ENCODE measurements around the gene ZKSCAN1.
"Not testable (repeated sequence)": the region's sequence is repeated elsewhere in the genome, so short reads cannot be mapped to it uniquely, and the experiment has no call there.

Gene ZKSCAN1

DNA sequence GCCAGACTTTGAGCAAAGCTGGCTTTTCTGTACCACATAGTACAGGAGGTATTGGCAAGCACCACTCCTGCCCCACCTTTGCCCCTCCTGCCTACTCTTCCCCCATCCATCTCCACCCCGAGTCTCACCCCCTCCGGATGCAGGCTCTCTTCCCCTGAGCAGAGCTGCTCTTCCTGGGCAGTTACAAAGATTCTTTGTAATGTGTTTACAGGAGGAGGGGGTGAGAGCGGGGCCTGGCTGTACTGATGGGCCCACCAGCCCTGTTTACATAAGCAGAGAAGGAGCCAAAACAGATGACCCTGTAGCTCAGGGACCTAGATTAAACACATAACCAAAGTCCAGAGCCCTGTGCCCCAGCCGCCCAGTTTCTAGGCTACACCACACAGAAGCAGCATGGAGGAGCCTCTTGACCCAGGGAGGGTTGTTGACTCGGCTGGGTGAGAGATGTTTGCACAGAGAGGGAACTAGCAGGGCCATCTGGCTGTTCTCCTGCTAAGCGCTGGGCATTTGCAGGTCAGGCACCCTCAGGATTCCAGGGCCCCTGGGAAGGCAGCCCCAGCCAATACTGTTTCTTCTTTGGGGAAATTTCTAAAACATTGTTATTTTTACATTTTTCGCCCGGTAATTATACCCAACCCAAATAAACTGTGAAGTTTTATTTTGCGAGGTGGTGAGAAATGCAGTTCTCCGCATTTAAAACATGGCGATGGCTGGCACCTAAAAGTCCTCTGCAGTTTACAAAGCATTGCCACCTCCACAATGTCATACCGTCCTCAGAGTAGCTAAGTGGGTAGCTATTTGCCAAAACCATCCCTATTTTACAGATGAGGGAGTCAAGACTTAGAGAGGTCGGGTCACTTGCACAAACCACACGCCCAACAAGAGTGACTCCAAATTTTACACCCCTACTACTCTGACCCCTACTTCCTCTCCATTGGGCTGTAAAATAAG lies 11.4 kb upstream of the ZKSCAN1 start:
- DNase-seq (ENCODE audit: low read depth, low spot score): no peak

DNA sequence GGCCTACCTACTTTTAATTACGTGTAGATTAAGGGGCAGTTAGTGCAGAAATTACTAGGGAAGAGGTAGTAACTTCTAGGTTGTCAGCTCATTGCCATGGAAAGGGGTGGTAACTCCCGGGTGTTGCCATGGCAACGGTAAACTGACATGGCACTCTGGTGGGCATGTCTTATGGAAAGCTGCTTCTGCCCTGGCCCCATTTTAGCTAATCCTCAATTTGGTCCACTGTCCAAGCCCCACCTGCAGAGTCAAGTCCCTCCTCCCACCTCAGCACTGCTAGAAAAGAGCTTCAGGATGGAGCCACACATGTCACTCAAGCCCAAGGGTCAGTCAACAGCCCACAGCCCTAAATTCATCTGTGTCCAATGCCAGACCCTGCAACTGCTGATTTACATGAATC lies 7.5 kb upstream of the ZKSCAN1 start:
- DNase-seq (ENCODE audit: low read depth, low spot score): no peak

DNA sequence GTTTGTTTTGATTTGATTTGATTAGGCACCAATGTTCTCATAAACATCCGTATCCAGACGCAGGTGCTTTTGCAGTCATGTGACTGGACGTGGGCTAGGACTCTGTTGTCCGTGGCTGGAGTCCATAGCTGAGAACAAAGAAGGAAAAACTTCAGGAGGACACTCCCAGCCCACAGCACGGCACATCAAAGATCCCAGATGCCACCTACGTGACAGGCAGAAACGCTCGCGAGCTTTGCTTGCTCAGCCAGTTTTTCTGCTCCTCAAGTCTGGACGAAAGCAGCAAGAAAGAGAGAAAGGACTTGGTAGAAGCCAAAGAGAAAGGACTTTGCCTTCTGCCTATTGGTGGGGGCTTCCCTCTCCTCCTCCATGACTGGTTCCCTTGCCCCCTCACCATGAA lies 6.9 kb upstream of the ZKSCAN1 start:
- no peak for DNase-seq (ENCODE audit: low read depth, low spot score)

DNA sequence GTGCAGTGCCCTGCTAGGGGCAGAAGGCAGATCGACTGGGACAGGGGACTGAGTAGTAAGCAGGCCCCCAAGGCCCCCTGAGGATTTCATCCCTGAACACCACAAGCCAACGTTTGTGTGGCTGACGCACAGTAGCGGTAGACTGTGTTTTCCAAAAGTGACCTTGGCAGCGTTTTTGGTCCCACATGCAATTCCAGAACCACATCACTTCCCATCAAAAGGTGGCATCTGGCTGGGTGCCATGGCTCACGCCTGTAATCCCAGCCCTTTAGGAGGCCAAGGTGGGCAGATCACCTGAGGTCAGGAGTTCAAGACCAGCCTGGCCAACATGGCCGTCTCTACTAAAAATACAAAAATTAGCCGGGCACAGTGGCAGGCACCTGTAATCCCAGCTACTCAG lies 5.4 kb upstream of the ZKSCAN1 start:
- not testable (repeated sequence) for DNase-seq (ENCODE audit: low read depth, low spot score)

DNA sequence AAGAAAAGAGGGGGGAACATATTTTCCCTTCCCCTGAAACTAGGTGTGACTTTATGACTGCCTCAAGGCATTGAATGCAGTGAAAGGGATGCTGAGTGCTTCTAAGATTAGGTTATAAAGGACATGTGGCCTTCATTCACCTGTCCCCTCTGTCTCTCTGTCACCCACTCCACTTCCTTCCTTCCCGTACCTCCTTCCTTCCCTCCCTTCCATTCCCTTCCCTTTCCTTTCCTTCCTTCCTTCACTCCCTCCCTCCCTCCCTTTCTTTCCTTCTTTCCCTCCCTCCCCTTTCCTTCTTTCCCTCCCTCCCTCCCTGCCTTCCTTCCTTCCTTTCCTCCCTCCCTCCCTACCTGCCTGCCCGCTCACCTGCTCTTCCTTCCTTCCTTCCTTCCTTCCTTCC lies 4.5 kb upstream of the ZKSCAN1 start:
- no peak for DNase-seq (ENCODE audit: low read depth, low spot score)

DNA sequence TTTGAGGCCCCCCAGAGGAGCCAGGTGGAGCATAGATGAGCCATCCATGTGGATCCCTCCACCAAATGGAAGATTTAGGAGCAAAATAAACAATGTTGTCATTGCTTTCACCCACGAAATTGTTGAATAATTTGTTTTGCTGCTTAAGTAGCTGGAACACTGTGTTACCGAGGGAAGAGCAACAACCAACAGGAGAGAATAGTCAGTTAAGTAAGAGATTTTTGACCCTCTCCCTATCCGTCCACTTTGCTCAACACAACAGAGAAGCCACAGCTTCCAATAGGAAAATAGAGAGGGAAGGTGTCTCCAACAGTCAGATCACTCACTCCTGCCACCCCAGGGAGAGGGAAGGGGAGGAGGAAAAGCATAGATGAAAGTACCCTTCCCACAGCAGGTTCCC lies 3.9 kb upstream of the ZKSCAN1 start:
- no peak for DNase-seq (ENCODE audit: low read depth, low spot score)

DNA sequence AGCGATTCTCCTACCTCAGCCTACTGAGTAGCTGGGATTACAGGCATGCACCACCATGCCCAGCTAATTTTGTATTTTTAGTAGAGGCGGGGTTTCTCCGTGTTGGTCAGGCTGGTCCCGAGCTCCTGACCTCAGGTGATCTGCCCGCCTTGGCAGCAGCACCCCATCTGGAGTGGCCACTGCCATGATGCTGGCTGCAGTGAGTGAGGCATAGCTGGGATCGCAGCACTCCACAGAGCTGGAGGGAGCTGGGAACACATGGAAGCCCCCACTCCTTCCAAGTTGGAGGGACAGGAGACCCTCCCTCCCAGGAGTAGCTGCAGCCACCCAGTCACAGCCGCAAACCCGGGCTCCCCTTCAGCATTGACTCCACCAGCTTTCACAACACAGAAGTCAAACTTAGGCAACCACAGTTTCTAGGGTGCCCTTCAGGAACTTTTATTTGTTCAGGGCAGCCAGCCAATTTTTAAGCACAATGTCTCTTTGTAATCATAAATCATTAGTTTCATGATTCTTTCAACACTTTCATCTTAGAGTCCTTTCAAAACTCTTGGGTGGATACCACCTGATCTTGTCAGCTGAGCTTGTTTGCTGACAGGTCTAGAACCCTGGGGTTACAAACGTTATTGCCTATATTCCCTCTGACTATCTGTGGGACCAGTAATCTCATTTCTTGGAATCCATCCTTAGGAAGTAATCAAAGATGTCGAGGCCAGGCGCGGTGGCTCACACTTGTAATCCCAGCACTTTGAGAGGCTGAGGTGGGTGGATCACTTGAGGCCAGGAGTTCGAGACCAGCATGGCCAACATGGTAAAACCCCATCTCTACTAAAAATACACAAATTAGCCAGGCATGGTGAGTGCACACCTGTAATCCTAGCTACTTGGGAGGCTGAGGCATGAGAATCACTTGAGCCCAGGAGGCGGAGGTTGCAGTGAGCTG lies 2.7 kb upstream of the ZKSCAN1 start:
- not testable (repeated sequence) for DNase-seq (ENCODE audit: low read depth, low spot score)

DNA sequence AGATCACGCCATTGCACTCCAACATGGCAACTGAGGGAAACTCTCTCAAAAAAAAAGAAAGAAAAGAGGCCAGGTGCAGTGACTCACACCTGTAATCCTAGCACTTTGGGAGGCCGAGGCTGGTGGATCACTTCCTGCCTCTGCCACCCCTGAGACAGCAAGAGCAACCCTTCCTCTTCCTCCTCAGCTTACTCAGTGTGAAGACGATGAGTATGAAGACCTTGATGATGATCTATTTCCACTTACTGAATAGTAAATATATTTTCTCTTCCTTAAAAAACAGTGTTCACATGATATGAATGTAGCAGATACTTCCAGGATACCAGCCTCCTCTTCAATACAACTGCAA lies 2.1 kb upstream of the ZKSCAN1 start:
- no peak for DNase-seq (ENCODE audit: low read depth, low spot score)

DNA sequence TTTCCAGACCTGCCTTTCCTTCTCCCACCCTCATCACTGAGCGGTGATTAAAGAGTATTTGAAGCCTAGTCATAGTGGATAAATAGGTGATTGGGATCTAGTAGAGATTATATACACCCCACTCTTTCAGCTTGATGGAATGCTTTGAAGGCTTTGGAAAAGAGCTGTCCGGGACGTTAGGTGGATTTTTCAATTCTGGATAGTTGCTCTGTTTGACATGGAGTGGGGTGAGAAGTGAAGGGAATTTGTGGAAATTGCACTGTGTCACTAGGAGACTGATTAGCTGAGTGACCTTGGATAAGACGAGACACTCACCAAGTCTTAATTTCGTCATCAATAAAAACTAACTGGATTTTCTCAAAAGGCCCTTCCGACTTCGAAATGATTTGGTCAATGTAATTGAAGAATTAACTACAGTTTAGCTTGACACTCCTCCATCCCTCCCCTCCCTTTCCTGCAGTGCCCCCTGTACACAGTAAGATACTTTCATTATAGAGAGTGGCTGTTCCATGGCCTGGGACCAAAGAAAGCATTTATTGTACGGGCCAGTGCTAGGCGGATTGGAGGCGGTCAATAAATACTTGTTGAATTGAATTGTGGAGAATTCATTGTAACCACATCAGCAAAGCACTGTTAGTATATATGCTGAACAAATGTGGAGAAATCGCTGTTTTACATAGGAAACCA lies 962 bp downstream of the ZKSCAN1 start:
- peak; percentile 59 for DNase-seq (ENCODE audit: low read depth, low spot score)

DNA sequence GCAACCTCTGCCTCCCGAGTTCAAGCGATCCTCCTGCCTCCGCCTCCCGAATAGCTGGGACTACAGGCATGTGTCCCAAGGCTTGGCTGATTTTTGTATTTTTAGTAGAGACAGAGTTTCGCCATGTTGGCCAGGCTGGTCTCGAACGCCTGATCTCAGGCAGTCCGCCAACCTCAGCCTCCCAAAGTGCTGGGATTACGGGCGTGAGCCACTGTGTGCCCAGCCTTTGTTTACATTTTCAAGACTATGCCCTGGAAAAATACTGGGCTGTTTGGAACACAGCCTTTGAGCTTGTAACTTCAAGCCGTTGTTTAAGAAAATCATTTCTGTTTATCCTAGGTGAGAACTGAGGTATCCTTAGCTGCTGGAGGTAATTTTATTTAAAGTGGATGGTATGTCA lies 1.9 kb downstream of the ZKSCAN1 start:
- DNase-seq (ENCODE audit: low read depth, low spot score): peak; percentile 18

DNA sequence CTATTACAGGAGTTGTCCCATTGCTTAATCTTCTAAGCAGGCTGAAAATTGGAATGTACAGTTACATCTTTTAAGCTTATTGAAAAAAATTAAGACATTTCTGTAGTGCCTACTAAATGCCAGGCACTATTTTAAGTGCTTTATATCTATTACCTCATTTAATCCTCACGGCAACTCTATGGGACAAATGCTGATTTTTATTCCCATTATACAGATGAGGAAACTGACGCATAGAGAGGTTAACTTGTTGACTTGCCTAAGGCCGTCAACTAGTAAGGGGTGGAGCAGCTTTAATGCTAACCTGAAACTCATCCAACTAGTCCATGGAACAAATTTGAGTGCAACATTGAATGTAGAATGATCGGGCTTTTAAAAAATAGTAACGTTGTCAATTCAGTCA lies 2.5 kb downstream of the ZKSCAN1 start:
- DNase-seq (ENCODE audit: low read depth, low spot score): no peak

DNA sequence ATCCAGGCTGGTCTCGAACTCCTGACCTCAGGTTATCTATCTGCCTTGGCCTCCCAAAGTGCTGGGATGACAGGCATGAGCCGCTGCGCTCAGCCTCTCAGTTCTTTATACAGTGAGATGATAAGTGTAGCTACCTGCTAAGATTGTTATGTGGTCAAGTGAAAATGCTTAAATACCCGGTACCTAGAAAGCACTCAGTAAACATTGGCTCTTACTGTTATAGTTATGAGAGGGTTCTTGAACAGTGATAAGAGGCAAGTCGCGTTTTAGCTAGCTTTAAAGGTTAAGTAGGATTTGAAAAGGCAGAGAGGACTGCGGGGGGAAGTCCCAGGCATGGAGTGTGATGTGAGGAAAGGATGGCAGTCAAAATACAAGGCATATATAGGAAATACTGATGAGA lies 4.5 kb downstream of the ZKSCAN1 start:
- DNase-seq (ENCODE audit: low read depth, low spot score): no peak

DNA sequence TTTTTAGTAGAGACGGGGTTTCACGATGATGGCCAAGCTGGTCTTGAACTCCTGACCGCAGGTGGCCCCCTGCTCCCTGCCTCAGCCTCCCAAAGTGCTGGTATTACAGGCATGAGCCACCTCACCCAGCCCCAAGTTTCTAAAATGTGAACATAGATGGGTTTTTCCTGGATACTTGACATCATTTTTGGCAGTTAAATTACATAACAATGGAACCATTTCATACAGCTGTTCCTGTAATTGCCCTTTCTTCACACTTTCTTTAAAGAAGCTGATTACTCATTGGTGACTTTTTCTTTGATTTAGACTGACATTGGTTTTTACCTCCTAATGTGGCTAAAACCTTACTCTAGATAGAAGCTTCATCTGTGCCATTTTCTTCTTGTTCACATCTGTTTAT lies 5.9 kb downstream of the ZKSCAN1 start:
- DNase-seq (ENCODE audit: low read depth, low spot score): peak; percentile 11

DNA sequence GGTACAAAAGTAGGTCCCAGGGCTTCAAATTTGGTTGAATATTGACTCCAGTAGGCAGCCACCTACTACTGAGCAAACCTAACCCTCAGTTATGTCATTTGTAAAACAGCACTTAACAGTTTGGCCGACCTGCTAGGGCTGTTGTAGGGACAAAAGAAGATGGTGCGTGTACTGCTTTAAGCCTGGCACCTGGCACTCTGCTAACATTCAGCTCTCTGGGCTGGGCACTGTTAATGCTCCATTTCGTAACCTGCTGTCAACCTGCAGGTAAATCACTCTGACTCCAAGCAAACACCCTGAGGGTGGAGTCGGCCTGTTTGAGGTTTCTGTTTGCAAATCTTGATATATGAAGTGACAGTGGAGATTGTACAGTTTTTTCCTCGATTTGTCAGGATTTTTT lies 7.2 kb downstream of the ZKSCAN1 start:
- no peak for DNase-seq (ENCODE audit: low read depth, low spot score)

DNA sequence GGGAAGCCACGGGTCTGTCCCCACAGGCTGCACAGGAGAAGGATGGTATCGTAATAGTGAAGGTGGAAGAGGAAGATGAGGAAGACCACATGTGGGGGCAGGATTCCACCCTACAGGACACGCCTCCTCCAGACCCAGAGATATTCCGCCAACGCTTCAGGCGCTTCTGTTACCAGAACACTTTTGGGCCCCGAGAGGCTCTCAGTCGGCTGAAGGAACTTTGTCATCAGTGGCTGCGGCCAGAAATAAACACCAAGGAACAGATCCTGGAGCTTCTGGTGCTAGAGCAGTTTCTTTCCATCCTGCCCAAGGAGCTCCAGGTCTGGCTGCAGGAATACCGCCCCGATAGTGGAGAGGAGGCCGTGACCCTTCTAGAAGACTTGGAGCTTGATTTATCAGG lies 8.1 kb downstream of the ZKSCAN1 start:
- no peak for DNase-seq (ENCODE audit: low read depth, low spot score)

DNA sequence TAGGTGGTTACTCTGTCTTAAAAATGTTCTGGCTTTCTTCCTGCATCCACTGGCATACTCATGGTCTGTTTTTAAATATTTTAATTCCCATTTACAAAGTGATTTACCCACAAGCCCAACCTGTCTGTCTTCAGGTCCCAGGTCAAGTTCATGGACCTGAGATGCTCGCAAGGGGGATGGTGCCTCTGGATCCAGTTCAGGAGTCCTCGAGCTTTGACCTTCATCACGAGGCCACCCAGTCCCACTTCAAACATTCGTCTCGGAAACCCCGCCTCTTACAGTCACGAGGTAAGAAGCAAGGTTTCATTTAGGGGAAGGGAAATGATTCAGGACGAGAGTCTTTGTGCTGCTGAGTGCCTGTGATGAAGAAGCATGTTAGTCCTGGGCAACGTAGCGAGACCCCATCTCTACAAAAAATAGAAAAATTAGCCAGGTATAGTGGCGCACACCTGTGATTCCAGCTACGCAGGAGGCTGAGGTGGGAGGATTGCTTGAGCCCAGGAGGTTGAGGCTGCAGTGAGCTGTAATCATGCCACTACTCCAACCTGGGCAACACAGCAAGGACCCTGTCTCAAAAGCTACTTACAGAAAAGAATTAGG lies 8.7 kb downstream of the ZKSCAN1 start:
- no peak for DNase-seq (ENCODE audit: low read depth, low spot score)

DNA sequence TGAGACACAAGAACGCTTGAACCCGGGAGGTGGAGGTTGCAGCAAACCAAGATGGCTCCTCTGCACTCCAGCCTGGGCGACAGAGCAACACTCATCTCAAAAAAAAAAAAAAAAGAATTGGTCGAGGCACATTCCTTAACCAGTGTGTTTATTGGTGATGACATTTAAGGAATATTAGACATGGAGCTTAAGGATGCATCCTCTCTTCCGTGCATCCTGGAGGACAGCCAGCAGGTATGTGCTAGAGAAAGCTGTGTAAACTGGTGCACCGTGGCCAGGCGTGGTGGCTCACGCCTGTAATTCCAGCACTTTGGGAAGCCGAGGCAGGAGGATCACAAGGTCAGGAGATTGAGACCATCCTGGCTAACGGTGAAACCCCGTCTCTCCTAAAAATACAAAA lies 11.8 kb downstream of the ZKSCAN1 start:
- no peak for DNase-seq (ENCODE audit: low read depth, low spot score)

DNA sequence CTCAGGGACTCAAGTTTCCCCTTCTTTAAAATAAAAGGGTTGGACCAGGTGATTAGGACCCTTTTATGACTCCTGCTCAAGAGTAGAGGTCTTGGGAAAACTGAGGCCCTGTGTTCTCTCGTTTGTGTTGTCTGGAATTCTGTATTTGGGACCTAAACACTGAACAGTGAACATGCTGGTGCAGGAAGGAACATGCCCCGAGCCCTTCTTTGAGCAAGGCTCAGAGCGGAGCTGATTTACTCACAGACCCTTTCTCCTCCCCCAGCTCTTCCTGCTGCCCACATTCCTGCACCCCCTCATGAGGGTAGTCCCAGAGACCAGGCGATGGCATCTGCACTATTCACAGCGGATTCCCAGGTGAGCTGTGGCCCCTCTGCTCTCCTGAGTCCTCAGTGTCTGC lies 14.2 kb downstream of the ZKSCAN1 start:
- DNase-seq (ENCODE audit: low read depth, low spot score): no peak

DNA sequence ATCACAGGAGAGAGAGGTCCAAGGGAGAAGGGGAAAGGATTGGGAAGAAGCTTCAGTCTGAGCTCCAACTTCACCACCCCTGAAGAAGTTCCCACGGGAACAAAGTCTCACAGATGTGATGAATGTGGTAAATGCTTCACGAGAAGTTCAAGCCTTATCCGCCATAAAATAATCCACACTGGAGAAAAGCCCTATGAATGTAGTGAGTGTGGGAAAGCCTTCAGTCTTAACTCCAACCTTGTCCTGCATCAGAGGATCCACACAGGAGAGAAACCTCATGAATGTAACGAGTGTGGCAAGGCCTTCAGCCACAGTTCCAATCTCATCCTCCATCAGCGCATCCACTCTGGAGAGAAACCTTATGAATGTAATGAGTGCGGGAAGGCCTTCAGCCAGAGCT lies 18.1 kb downstream of the ZKSCAN1 start:
- DNase-seq (ENCODE audit: low read depth, low spot score): no peak

DNA sequence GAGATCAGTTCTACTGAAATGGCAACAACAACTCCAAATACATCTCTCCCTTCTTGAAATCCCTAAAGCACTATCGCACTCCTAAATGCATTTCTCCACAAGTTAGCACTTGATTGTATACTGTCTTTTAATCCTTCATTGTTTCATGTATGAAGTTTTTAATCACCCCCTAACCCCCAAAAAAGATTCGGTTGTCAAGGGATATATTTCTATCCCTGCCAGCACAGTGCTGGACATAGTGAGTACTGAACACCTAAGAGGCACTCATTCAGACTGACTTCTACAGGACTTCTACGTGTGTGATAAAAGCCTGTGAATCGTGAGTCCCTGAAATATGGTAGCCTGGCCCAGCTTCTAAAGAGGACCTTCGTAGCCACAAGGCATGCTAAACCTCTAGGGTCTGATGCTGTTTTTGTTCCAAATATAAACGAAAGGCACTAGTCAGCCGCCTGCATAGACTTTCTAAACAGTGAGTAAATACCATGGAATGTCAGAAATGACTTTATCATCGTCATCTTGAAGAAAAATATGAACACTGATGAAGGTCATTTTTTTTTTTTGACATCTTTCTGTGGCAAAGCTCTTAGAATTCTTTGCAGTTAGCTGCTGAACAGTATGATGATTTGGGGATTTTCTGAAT lies 19.6 kb downstream of the ZKSCAN1 start:
- peak; percentile 10 for DNase-seq (ENCODE audit: low read depth, low spot score)

DNA sequence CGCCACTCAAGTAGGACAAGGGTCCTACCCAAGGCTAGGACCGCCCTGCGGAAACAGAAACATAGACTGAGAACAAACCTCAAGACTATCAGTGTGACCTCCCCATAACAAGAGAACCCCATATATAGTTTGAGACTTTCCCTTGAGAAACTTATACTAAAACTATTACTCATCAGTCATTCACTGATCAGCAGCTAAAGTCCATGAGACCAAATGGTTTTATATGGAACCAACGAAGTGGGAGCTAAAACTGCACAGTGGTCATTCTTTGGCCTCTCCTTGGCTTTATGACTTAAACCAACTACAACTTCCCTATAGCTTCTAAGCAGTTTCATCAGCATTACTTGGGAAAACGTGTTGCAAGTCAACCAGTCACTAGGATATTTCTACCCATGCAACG lies 20.5 kb downstream of the ZKSCAN1 start:
- DNase-seq (ENCODE audit: low read depth, low spot score): no peak

Data from astrocyte of the hippocampus (primary cell).